ENCODE data around the gene CYP19A1.

The CYP19A1 gene

DNA sequence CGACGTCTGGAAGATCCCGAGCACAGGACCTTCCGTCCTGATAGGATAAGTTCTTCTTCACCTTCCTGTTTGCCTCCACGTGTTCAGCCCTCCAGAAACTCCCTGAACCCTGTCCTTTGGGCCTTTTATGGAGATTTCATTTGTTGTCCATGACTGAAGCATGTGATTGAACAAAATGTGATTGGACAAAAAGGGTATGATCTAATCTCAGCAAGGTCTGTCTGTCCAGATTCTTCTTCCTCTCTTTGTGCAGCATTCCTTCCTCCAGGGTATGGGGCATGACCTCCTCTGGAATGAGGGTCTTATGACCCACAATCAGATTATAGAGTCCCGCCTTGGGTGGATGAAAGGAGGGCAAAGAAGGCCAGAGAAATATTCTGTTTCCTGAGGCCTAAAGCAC lies at the start of gene CYP19A1:
Gene CYP19A1 (minus strand): TSS at position 101 of the 400 bp plus-strand sequence. CDS start 95,684 bp downstream, outside the sequence.
- H3K4me3 ChIP-seq (ENCODE audit: low read depth, low read length), result no peak within 1 kb of the TSS
- CTCF ChIA-PET, result no interaction called here
- TF ChIP-seq, protein P1, sequence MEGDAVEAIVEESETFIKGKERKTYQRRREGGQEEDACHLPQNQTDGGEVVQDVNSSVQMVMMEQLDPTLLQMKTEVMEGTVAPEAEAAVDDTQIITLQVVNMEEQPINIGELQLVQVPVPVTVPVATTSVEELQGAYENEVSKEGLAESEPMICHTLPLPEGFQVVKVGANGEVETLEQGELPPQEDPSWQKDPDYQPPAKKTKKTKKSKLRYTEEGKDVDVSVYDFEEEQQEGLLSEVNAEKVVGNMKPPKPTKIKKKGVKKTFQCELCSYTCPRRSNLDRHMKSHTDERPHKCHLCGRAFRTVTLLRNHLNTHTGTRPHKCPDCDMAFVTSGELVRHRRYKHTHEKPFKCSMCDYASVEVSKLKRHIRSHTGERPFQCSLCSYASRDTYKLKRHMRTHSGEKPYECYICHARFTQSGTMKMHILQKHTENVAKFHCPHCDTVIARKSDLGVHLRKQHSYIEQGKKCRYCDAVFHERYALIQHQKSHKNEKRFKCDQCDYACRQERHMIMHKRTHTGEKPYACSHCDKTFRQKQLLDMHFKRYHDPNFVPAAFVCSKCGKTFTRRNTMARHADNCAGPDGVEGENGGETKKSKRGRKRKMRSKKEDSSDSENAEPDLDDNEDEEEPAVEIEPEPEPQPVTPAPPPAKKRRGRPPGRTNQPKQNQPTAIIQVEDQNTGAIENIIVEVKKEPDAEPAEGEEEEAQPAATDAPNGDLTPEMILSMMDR (IDR thresholded peaks at IDR 0.05; ENCODE audit: insufficient read depth, low read length, missing control alignments), result no peak
- DNase-seq (ENCODE audit: low read depth, low spot score), result no peak
- POLR2A ChIA-PET, result no interaction called here

DNA sequence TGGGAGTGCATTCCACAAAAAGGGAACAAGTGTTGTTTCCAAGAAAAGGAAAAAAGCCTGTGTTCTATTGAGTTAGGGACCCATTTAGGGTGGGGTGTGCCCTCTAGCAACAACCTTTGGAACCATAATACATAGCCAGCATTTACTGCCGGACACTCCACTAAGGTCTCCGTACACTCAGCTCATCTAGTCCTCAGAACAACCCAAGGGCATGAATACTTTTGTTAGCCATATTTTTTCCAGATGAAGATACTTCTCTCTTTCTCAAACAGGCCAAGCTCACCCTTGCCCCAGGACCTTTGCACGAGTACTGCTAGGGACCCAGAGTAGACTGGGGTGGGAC lies 49.3 kb upstream of the CYP19A1 start:
- TF ChIP-seq, protein P1 (IDR thresholded peaks at IDR 0.05; ENCODE audit: insufficient read depth, low read length, missing control alignments), result no peak
- ChIA-PET CTCF (interaction anchor here (0.7 to 2.0 kb wide), 5 partner anchors 11 to 225 kb away, joined by 3 to 8 read pairs (median 6); no protein-coding TSS in a partner anchor), POLR2A (no interaction called here)
- no peak for DNase-seq (ENCODE audit: low read depth, low spot score)
- no peak overlapping the region for H3K4me3 ChIP-seq (ENCODE audit: low read depth, low read length)

DNA sequence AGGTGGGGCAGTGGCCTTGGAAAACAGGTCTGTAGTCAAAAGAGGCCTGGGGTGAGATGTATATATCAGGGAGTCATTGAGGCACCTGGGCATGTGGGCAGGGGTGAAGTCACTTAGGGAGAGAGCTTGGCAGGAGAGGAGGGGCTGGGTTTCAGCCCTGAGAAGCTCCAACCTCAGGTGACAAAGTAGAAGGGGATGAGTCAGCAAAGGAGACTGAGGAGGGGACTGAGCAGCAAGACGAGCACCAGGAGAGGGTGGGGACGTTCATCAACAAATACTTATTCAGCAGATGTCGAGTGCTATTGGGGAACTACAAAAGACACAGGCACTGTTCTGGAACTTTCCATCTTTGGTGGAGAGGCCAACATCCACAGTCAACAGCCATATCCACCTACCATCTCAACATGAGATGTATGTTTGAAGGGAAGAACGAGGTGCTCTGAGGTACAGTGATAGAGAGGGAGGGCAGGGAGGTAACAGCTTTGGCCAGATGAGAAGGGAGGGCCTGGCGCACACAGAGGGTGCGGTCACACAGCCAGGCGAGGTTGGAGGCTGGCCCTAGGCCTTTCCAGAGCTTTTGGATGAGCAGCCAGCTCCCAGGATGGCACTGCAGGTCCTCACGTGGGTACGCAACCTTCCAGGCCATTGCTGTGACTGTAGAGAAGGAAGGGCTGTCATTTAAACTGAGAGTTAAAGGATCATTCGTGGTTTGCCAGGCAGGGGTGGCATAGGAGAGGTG lies 48.7 kb upstream of the CYP19A1 start:
- CTCF ChIA-PET, result interaction anchor here (0.7 to 2.0 kb wide), 3 partner anchors 11 to 224 kb away, joined by 4 to 8 read pairs (median 7); no protein-coding TSS in a partner anchor

DNA sequence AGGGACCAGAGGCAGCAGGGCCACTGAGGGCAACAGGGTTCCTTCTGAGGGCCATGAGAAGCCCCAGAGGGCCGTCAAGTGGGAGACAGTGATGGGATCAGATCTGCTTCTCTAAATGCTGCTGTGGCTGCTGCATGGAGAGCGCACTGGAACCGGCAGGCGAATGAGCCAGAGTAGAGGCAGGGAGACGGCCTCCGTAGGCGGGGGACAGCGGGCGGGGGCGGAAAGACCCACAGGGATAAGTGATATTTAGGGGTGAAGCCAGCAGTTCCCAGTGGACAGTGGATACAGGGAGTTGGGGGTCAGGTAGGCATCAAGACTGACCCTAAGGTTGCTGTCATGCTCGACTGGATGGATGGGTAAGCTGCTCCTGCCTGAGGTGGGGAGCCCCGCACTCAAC lies 48.1 kb upstream of the CYP19A1 start:
- ChIA-PET CTCF (interaction anchor here (1.9 to 3.1 kb wide), 2 partner anchors 15 to 224 kb away, joined by 8 to 24 read pairs; no protein-coding TSS in a partner anchor), POLR2A (no interaction called here)
- no peak for DNase-seq (ENCODE audit: low read depth, low spot score)
- H3K4me3 ChIP-seq (ENCODE audit: low read depth, low read length), result no peak overlapping the region
- TF ChIP-seq, protein P1 (IDR thresholded peaks at IDR 0.05; ENCODE audit: insufficient read depth, low read length, missing control alignments), result no peak

More for the DNA sequence above, 48.7 kb upstream of the CYP19A1 start:
- POLR2A ChIA-PET, result no interaction called here
- TF ChIP-seq, protein P1 (IDR thresholded peaks at IDR 0.05; ENCODE audit: insufficient read depth, low read length, missing control alignments), result no peak
- no peak overlapping the region for H3K4me3 ChIP-seq (ENCODE audit: low read depth, low read length)
- no peak for DNase-seq (ENCODE audit: low read depth, low spot score)

DNA sequence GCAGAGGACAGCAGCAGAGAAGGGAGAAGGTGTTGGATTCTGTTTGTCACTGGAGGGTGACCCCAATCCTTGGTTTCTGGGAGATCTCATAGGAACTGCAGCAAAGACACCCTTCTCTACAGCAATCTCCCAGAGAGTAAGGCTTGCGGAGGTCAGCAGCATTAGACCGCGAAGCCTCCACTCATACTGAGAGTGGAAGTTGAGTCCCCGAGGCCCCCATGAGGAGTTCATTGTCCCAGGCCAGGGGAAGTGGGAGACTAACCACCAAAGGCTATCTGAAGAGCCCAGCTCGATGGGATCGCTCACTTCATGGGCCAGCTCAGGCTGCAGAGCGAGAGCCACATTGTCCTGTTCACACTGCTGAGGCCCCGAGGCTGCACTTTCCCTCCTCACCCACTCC lies 47.6 kb upstream of the CYP19A1 start:
- POLR2A ChIA-PET, result no interaction called here
- no peak overlapping the region for H3K4me3 ChIP-seq (ENCODE audit: low read depth, low read length)
- DNase-seq (ENCODE audit: low read depth, low spot score), result no peak
- TF ChIP-seq, protein P1 (IDR thresholded peaks at IDR 0.05; ENCODE audit: insufficient read depth, low read length, missing control alignments), result no peak
- CTCF ChIA-PET, result interaction anchor here (3.1 kb wide), 1 partner anchor 16 kb away, joined by 24 read pairs; no protein-coding TSS in a partner anchor

DNA sequence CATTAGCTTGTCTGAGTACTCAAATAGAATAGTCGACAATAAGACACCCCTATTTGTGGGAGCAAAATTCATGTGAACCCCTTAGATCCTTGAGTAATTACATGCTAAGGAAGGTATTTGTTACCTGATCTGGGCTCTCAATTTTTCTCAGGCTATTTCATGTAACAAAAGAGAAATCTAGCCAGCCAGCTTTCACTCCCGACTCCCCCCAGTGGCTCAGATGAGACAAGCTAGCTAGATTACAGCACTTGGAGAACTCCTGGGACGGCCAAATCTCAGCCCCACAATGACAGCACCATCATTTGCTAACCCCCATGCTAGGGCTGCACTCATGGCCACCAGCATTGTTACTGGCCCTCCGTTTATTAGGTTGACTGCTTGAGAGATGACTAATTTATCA lies 44.4 kb upstream of the CYP19A1 start:
- ChIA-PET POLR2A (no interaction called here), CTCF (interaction anchor here (0.6 to 9.7 kb wide), 20 partner anchors 9 to 249 kb away, joined by 3 to 220 read pairs (median 4); no protein-coding TSS in a partner anchor)
- no peak for DNase-seq (ENCODE audit: low read depth, low spot score)
- no peak overlapping the region for H3K4me3 ChIP-seq (ENCODE audit: low read depth, low read length)
- TF ChIP-seq, protein P1 (IDR thresholded peaks at IDR 0.05; ENCODE audit: insufficient read depth, low read length, missing control alignments), result peak; percentile 72
